Measurements from ENCODE around the gene CACNA1D. TPM values are rescaled to one million over a fixed set of nuclear protein-coding genes. Genes with fewer than 3 reads are reported as not detected.

The CACNA1D gene
- total RNA-seq, 1 experiment from 2014 or later, result 0.24 TPM

DNA sequence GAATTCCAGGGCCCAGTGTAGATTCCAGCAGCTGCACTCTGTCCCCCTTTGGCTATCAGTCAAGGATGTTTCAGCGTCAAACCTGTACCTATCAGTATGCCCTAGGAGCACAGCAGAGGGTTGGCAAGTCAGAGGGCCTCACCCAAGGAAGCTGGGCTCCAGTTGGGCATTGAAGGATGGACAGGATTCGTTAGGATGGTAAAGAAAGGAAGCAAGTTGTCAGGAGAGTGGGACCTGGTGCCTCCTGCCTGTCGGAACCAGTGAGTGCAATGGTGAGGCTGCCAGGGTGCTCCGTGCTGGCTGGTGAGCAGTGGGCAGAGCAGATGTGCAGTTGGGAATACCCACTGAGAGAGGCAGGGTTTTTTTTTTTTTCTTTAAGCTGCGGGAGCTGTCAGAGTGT is 194.6 kb downstream of the CACNA1D start:
- in situ Hi-C loops (cut with HindIII; ENCODE audit: low pct_unique_long_range_greater_than_20kb, low sequenced_read_pairs), result no loop called here
- DNase-seq (ENCODE audit: low read depth), result no peak

DNA sequence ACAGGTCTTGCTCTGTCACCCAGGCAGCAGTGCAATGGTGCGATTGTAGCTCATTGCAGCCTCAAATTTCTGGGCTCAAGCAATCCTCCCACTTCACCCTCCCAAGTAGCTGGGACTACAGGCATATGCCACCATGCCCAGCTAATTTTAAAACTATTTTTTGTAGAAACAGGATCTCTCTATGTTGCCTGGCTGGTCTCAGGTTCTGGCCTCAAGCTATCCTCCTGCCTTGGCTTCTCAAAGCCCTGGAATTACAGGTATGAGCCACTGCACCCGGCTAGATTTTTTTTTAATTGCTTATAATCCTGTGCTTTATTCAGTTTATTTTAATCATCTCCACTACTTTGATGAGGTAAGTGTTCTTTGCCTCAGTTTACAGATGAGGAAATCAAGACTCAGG is 195.3 kb downstream of the CACNA1D start:
- in situ Hi-C loops (cut with HindIII; ENCODE audit: low pct_unique_long_range_greater_than_20kb, low sequenced_read_pairs), result no loop called here
- DNase-seq (ENCODE audit: low read depth), result no peak

DNA sequence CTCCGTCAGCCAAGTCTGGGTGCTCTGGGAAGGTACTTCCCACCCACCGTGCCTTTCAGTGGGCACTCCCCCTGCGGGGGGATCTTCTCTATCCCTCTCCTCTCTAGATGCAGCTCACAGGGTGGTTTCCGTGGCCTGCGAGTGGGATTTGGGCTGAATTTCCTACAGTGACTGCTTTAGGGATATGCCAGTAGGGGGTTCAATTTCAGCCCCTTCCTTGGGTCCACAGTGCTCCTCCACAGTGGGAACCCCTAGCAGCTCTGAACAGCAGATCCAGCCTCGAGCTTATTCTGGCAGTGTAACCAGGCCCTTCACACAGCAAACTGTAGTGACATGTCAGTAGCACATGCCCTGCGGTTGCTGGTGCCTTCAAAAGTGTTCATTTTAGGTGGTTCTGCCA is 196.1 kb downstream of the CACNA1D start:
- in situ Hi-C loops (cut with HindIII; ENCODE audit: low pct_unique_long_range_greater_than_20kb, low sequenced_read_pairs), result no loop called here
- DNase-seq (ENCODE audit: low read depth), result no peak

DNA sequence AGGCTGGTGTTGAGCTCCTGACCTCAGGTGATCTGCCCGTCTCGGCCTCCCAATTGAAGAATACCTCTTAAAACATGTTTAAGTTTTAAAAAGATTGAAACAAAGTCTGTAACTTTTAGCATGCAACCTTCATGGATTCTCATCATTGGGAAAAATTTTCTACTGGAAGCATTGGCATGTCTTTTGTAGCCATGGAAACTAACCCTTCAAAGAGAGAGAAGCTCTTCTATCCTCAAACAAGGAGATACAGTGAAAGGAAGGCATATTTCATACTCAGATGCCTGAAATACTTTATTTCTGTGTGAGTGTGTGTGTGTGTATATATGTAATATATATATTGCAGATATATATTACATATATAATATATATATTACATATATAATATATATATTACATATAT is 196.9 kb downstream of the CACNA1D start:
- no peak for DNase-seq (ENCODE audit: low read depth)
- in situ Hi-C loops (cut with HindIII; ENCODE audit: low pct_unique_long_range_greater_than_20kb, low sequenced_read_pairs), result no loop called here

DNA sequence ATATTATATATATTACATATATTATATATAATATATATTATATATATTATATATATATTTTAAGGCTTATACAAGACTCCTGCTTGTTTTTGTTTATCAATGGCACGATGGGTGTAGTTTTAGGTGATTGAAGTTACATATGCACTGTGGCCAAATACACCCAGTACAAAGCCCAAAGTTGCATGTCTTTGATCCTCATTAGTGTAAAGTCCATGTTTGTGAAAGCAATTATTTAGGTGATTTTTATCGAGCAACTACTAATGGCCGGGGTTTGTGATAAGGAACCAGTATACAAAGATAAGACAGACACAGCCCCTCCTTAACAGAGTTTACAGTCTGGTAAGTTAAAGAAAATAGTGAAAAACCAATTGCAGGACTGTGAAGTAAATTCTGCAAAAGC is 197.5 kb downstream of the CACNA1D start:
- DNase-seq (ENCODE audit: low read depth), result no peak
- in situ Hi-C loops (cut with HindIII; ENCODE audit: low pct_unique_long_range_greater_than_20kb, low sequenced_read_pairs), result no loop called here

DNA sequence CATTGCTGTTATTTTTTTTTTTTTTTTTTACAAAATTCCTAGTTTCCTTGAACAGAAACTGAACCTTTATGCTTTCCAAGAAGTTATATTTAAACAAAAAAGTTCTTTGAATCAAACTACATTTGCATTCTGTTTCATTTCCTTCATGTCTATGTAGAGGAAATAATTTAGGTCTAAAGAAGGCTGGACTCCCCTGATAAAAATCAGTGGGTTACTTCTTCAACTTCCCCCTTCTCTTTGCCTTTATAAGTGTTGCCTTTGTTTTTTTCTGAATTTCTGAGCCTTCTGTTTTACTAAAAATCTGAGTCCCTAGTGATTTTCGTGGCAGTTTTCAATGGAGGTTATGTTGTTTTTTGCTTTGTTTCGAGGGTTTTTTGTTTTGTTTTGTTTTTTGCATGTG is 199.0 kb downstream of the CACNA1D start:
- in situ Hi-C loops (cut with HindIII; ENCODE audit: low pct_unique_long_range_greater_than_20kb, low sequenced_read_pairs), result no loop called here
- DNase-seq (ENCODE audit: low read depth), result no peak

DNA sequence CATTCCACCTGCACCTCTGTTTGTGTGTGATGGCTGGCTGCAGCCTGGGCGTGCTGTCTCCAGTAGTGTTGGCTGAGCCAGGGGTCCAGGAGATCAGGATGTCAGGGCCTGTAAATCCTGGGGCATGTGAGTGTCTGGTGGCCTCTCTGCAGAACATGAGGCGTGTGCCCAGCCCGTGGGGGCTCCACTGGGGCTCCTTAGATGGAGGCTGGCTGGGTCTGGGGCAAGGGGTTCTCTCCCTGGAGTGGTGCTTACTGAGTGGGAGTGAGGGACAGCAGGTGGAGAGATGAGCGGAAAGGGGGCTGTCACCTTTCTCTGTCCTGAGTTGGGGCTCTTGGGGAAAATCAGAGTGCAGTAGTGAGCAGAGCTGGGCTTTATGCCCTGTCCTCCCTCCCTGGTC is 199.6 kb downstream of the CACNA1D start:
- no peak for DNase-seq (ENCODE audit: low read depth)
- in situ Hi-C loops (cut with HindIII; ENCODE audit: low pct_unique_long_range_greater_than_20kb, low sequenced_read_pairs), result no loop called here

DNA sequence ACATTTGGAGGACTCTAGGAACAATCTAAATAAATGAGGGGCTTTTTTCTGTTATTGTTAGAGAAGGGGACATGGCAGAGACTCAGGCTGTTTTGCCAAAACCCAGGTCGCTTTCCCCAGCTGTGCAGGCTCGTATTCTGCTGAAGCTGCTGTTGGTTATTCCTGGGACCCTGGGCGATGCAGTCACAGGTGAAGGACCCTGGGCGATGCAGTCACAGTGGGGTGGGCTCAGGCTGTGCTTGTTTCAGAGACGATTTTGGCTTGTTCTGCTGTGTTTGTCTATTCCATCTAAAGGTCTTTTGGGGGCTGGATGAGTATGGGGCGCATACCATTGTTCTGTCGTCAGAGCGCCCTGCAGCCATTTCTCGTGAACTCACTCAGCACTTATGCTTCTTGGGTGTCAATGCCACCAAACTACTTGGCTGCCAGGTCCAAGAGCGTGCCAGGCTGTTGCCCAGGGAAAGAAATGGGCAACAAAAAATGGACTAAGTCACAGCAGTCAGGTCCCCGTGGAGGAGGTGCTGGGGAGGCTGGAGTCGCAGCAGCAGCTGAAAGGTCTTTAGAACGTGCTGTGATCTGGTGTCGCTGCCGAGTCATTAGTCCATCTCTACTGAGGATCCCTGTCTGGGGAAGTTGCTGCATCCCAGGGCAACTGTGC is 200.4 kb downstream of the CACNA1D start:
- in situ Hi-C loops (cut with HindIII; ENCODE audit: low pct_unique_long_range_greater_than_20kb, low sequenced_read_pairs), result no loop called here
- no peak for DNase-seq (ENCODE audit: low read depth)

DNA sequence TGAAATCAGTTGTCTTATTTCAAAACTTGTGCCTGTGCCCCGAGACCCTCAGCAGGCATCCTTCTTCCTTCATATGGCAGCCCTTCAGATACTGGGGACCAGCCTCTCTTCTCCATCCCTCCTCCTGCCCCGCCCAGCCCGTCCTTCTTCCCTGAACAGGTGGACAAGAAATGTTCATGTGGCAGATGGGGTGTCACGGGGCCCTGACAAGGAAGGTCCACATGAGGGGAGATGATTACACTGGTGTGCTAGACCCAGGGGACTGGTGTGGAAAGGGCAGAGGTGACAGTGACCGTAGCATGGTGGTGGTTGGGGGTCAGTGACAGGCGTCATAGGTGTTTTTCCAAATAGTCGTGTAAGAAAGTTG is 200.9 kb downstream of the CACNA1D start:
- DNase-seq (ENCODE audit: low read depth), result no peak
- in situ Hi-C loops (cut with HindIII; ENCODE audit: low pct_unique_long_range_greater_than_20kb, low sequenced_read_pairs), result no loop called here

DNA sequence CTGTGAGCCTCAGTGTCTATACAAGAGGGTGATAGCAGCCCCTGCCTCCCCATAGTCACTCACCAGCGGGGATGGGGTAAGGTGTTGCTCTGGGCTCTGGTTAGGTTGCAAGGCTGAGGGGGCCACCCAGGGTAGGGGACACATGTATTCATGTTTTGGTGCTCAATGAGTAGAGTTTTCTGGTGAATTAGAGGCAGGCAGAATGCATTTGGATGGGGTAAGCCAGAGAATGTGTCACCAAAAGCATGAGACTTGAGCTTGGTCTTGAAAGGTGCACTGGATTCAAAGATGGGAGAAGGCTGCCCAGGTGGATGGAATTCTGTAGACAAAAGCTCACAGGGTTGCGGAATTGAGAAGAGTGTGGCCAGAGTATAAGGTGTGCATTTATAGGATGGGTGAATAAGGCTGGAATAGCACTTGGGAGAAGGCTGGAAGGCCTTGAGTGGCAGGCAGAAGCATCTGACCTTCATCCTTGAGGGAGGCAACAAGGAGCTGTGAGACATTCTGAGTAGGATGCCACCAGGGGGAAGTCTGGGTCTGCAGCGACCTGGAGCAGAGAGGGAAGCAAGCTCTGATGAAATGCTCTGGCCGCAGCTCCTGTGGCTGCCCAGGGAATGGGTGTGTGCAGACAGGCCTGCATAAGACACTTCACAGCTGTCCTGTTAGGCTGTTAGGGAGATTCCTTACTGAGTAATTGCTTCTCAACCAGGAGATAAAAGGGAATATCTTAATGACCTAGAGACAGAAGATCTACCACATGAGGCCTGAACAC is 202.2 kb downstream of the CACNA1D start:
- in situ Hi-C loops (cut with HindIII; ENCODE audit: low pct_unique_long_range_greater_than_20kb, low sequenced_read_pairs), result no loop called here
- DNase-seq (ENCODE audit: low read depth), result no peak

DNA sequence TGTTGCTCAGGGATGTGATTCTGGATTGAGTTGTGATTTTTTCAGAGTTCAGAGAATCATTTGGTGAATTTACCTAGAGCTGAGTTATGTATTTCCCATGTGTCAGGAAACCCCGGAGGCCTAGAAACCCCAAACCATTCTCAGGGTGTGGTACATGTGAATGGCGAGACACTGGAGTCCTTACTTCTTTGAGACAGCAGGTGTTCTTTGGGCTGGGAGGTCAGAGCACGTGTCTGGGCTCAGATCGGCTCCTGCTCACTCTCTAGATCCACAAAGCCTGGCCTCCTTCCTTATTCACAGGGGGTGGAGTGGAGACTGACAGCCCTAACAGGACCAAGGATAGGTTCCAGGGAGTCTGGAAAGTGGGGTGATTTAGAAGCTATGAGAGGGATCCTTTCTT is 206.0 kb downstream of the CACNA1D start:
- in situ Hi-C loops (cut with HindIII; ENCODE audit: low pct_unique_long_range_greater_than_20kb, low sequenced_read_pairs), result no loop called here

DNA sequence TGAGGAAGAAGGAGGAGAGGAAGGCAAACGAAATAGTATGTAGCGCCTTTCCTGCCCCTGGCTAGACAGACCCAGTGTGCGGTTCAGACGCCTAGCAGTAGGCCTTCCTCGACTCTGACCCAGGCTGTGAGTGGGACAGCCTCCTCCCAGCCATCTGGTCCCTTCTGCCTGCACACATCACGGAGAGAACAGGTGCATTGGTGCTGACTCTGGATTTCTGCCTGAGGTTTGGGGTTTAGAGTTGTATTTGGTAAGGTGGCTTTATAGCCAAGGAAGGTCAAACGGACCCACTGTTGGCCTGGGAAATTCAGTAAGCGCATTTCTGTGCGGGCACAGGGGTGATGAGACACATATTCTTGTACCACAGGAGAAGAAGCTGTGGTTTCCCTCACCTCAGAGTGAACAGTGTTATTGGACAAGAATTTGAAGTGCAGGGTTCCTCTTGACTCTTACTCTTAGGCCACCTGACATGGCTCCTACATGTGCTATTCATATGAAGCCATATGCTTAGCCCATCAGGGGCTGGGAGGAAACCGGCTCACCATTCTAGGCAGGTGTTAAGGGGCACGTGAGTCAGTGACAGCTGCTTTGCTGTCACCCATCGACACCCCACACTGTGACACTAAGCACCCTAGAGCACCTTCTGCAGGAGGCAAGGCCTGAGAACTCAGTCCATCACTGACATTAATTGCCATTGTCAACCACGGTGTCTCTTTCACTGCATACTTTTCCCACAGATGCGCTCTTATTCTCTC is 208.5 kb downstream of the CACNA1D start:
- in situ Hi-C loops (cut with HindIII; ENCODE audit: low pct_unique_long_range_greater_than_20kb, low sequenced_read_pairs), result no loop called here
- no peak for DNase-seq (ENCODE audit: low read depth)

More for the DNA sequence above, 206.0 kb downstream of the CACNA1D start:
- DNase-seq (ENCODE audit: low read depth), result no peak

DNA sequence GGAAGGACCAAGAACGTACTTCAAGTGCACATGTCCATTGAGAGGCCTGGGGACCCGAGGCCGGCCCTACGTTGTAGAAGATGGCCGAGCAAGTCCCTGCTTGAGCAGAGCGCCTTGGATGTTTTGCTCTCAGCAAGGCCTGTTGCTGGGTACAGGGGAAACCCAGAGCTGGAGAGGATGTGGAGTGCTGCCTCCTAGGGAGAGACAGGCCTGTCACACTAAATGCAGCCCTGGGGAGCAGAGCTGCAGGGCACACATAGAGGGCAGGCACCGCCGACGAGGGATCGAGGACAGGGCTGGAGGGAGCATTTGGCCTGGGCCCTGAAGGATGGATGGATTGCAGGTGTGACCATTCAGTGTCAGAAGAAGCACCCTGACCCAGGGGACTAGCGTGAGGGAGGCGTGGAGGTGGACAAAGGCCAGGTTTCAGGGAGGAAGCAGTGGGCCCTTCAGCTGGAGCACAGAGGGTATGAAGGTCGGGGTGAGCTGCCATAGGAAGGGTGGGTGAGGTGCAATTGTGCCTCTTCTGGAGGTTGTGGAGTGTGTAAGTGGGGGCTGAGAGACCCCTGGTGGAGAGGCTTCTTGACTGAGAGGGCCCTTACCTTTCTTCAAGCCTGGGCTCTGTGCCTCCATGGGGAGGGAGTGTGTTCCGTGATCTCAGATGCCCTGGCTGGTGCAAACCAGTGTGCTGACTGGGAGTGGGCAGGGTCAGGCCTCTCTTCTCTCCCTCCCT is 209.4 kb downstream of the CACNA1D start:
- in situ Hi-C loops (cut with HindIII; ENCODE audit: low pct_unique_long_range_greater_than_20kb, low sequenced_read_pairs), result no loop called here
- DNase-seq (ENCODE audit: low read depth), result no peak

DNA sequence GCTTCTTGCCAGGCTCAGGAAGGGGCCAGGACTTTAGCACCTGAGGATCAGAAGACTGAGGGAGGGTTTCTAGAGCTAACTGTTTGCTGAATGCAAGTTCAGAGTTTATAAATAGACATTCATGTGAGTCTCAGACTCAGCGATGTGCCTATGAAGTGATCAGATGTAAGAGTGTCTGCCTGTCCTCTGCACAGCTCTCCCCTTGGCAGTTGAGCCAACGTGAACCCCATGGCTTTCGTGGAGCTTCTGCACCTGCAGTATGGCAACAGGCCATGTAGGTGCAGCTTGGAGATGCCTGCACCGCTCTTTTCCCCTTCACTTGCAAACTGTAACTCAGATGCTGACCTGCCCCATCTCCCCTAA is 209.9 kb downstream of the CACNA1D start:
- in situ Hi-C loops (cut with HindIII; ENCODE audit: low pct_unique_long_range_greater_than_20kb, low sequenced_read_pairs), result no loop called here
- no peak for DNase-seq (ENCODE audit: low read depth)

DNA sequence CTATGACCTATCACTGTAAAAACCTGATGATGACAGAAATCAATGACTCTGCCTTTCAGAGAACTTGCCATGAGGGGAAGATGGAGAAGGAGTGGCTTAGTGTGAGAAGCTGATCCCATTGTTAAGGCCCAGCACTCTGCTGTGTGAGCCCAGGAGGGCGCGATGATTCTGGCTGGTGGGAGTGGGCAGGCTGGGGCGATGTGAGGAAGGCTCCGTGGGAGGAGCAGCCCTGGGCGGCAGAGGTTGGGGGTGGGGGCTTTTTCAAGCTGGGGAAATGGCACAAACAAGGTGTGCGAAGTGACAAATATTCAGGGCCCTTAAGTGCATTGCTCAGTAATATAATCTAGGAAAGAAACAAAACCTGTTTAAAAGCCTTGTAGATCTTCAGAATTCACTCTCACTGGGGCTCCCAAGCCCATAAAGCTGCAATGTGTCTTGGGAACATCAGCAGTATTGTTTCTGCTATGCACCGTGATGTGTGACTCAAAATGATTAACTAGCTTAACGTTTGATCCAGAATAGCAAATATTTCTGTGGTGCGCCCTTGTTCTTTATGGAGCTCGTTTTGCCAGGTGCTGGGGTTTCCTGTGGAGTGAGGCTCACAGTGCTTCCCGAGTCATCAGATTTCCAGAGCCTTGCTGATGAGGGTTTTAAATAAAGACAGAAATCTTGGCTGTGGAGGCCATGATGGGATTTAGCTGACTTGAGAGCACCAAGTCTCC is 210.8 kb downstream of the CACNA1D start:
- in situ Hi-C loops (cut with HindIII; ENCODE audit: low pct_unique_long_range_greater_than_20kb, low sequenced_read_pairs), result no loop called here

DNA sequence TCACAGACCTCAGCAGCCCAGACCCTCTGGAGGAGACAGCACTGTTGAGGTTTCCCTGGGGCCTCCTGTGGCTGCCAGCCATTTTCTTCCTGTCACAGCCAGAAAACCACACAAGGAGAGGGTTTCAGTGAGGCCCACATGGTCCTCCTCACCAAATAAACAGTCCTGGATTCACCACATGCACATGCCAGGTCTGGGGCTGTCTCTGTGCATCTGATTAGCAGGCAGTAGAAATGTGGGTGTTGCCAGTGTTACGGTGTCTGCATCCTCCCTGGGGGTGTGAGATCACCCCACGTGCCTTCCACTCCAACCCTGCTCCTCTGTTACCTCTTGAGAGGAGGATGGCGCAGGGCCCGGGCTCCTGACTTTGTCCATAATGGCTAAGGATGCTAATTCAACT is 211.4 kb downstream of the CACNA1D start:
- DNase-seq (ENCODE audit: low read depth), result no peak
- in situ Hi-C loops (cut with HindIII; ENCODE audit: low pct_unique_long_range_greater_than_20kb, low sequenced_read_pairs), result no loop called here

More for the DNA sequence above, 210.8 kb downstream of the CACNA1D start:
- DNase-seq (ENCODE audit: low read depth), result no peak

DNA sequence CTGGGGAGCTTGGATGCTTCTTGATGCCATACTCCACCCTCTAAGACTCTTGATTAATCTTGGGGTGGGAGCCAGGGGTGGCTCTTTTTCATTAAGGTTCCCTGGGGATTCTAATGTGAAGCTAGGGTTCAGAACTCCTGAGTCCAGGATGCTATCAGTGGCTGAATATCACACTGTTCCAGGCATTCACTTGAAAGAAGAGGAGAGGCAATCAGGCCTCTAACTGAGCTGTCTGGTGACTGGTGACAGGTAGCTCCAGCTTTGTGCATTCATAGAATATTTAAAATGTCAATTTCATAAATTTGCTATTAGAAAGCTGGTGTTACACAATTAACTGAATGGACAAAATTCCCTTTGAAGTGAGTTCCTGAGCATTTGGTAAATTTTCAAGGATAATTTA is 212.8 kb downstream of the CACNA1D start:
- no peak for DNase-seq (ENCODE audit: low read depth)
- in situ Hi-C loops (cut with HindIII; ENCODE audit: low pct_unique_long_range_greater_than_20kb, low sequenced_read_pairs), result no loop called here

DNA sequence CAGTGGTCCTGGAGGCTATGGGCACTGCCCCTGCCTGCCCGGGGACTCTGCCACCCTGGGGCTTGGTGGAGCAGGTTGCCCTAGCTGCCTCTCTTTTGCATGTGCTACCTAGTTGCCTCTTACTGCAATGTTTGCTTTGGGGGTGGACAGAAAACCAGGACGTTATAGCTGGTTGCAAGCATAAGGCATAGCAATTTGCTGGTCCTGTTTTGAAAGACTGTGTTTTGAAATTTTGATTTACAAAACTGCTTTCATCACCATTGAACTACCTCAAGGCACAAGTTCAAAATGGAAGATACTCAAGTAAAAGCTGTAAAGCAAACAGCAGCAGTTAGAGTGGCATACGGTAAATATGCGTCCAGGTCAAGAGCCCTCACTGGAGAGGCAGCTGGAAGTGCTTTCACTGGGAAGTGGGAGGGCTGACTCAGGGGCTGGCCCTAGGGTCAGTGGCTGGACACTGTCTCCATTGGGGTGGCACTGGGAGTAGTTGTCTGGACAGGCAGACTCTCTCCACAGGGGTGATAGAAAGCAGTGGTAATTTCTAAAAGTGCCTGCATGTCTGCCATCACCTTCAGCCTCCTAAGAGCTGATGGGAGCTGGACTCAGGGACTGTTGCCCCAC is 213.7 kb downstream of the CACNA1D start:
- DNase-seq (ENCODE audit: low read depth), result no peak
- in situ Hi-C loops (cut with HindIII; ENCODE audit: low pct_unique_long_range_greater_than_20kb, low sequenced_read_pairs), result no loop called here

All from Caki2 (cell line).